ENCODE results near the gene HOXB8. TPM values are rescaled to one million over a fixed set of nuclear protein-coding genes. Genes with fewer than 3 reads are reported as not detected.

Gene HOXB8
- total and polyA plus RNA-seq, 2 experiments from 2014 or later = not detected

- Histone ChIP-seq H3K27ac (ENCODE audit: low read depth) (no peak overlapping the region), H3K27me3 (ENCODE audit: insufficient read depth) (peaks cover 100% of the 10 kb centered on the region), H3K4me1 (ENCODE audit: insufficient read depth) (peaks cover 45% of the 10 kb centered on the region)
Observed at GRCh38 chr17:48613862-48614694, 1.0 kb downstream of the HOXB8 start.

More at GRCh38 chr17:48613862-48614694, 1.0 kb downstream of the HOXB8 start:
- Mint-ChIP-seq H3K9me3 (peaks cover 7% of the 10 kb centered on the region; the same call in 2 of the 3 replicates), H3K27ac (no peak overlapping the region), H3K4me3 (no peak overlapping the region; the same call in 2 of the 3 replicates), H3K4me1 (peaks cover 34% of the 10 kb centered on the region), H3K27me3 (ENCODE audit: insufficient read depth, low read depth, poor library complexity) (peaks cover 99% of the 10 kb centered on the region), H3K36me3 (ENCODE audit: low read depth) (no peaks in the 10 kb centered on the region; the same call in 2 of the 3 replicates)
- Histone ChIP-seq H3K36me3 (ENCODE audit: insufficient read depth) (no peaks in the 10 kb centered on the region), H3K9me2 (ENCODE audit: insufficient read depth) (no peaks in the 10 kb centered on the region), H3F3A (replicated peaks; ENCODE audit: low read depth) (peaks cover 30% of the 10 kb centered on the region), H2AFZ (no peak overlapping the region), H3K79me2 (replicated peaks; ENCODE audit: insufficient read depth) (no peaks in the 10 kb centered on the region), H3K4me2 (peak overlapping the region; percentile 62; the same call in 1 of the 2 replicates), H3K4me3 (0 out of 2 replicates have a peak overlapping the region, but pooled peaks have one; percentile 30), H4K20me1 (replicated peaks; ENCODE audit: insufficient read depth) (peaks cover 44% of the 10 kb centered on the region)
- DNase-seq (ENCODE audit: low spot score) (peak; percentile 60), ATAC-seq (peak; percentile 5)
- TF ChIP-seq ZNF462 (CRISPR knock-in tag; IDR thresholded peaks at IDR 0.05) (no peak), NANOG (IDR thresholded peaks at IDR 0.05; ENCODE audit: borderline replicate concordance) (no peak), EZH2 (IDR thresholded peaks at IDR 0.05; ENCODE audit: low read depth, unreplicated experiment) (peak; percentile 100), REST (IDR thresholded peaks at IDR 0.05; ENCODE audit: unreplicated experiment) (no peak), EZH2phosphoT487 (IDR thresholded peaks at IDR 0.05; ENCODE audit: unreplicated experiment) (peak; percentile 75), POLR2AphosphoS5 (IDR thresholded peaks at IDR 0.05; ENCODE audit: low read depth) (no peak), CREB1 (CRISPR knock-in tag; IDR thresholded peaks at IDR 0.05; ENCODE audit: low read depth) (no peak)
- TF ChIP-seq, protein P1, sequence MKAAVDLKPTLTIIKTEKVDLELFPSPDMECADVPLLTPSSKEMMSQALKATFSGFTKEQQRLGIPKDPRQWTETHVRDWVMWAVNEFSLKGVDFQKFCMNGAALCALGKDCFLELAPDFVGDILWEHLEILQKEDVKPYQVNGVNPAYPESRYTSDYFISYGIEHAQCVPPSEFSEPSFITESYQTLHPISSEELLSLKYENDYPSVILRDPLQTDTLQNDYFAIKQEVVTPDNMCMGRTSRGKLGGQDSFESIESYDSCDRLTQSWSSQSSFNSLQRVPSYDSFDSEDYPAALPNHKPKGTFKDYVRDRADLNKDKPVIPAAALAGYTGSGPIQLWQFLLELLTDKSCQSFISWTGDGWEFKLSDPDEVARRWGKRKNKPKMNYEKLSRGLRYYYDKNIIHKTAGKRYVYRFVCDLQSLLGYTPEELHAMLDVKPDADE (IDR thresholded peaks at IDR 0.05) = no peak
